ENCODE measurements around the gene TMOD2.

TMOD2 gene

DNA sequence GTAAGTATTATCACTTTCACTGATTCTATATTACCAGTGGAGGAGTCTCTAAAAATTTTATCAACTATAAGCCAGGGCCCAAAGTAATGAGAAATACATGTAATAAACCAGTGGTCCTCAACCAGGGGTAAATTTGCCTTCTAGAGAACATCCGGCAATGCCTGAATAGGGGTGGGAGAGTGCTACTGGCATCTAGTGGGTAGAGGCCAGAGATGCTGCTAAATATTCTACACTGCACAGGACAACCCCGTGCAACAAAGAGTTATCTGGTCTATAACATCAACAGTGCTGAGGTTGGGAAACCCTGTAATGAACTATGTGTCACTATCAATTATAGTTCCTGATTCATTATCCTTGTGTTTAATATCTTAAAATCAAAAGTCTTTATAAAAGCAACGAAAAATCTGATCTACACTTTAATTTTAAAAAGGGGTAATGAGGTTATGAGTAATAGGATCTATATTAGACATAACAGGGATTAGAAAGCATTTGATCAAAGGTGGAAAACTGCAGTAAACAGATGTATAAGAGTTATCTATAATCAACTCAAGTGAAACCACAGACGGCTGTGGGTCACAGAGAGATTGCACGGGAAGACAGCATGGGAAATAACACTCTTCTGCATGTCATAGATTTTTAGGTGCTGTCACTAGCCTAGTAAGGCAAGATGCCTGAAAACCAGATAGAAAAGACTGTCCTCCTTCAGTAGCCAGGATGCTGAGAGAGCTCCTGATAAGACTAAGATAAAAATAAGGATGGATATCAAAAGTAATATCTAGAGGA, 16.0 kb upstream of the TMOD2 start:
- FAIRE-seq (no peak), DNase-seq (ENCODE audit: low spot score) (no peak)

DNA sequence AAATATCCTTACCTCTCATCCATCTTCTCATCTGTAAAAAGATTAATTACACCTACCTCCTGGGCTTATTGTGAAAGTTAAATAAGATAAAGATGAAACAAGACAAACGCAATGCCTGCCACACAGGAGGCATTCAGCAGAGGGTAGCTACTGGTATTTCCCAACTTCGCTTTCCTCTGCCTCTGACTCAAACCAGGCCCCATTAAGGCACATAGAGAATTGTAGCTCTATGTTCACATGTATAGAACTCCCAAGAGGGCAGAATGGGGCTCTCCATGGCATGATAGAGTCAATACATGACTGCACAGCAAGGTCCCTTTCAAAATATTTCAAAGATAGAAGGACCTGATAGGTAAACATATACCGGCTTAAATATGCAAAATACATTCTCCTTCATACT, 15.3 kb upstream of the TMOD2 start:
- DNase-seq (ENCODE audit: low spot score): no peak
- FAIRE-seq: no peak

DNA sequence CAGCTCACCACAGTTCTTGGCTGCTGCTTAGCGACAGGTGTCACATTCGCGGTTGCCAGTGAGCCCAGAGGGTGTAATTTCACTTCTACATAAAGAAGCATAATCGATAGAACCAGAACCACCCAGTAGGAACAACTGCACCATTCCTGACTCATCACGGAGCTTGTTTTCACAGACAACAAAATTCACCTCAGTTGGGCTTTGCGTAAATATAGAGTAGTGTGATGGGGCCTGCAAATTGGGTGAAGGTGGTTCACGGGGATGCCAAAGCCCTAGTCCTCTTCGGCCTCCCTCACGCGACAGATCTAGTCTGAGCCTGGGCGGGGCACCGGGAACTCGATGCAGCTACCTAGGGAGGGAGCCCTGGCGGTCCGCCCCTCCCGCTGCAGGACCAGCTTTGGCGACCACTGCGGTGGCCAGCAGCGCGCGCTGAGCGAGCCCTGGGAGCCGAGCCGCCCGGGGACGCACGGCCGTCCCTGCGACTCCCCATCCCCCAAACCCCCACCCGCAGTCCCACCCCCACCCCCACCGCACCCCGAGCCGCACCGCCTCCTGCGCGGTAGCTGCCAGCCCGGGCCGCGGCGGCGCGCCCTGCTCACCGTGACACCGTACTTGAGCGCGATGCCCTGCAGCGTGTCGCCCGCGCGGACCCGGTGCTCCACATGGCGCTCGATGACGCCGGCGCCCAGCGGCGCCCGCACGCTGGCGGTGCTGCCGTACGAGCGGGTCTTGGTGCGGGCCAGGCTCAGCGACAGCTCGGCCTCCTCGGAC, 14.5 kb upstream of the TMOD2 start:
- DNase-seq (ENCODE audit: low spot score) (peak; percentile 10), FAIRE-seq (no peak)

DNA sequence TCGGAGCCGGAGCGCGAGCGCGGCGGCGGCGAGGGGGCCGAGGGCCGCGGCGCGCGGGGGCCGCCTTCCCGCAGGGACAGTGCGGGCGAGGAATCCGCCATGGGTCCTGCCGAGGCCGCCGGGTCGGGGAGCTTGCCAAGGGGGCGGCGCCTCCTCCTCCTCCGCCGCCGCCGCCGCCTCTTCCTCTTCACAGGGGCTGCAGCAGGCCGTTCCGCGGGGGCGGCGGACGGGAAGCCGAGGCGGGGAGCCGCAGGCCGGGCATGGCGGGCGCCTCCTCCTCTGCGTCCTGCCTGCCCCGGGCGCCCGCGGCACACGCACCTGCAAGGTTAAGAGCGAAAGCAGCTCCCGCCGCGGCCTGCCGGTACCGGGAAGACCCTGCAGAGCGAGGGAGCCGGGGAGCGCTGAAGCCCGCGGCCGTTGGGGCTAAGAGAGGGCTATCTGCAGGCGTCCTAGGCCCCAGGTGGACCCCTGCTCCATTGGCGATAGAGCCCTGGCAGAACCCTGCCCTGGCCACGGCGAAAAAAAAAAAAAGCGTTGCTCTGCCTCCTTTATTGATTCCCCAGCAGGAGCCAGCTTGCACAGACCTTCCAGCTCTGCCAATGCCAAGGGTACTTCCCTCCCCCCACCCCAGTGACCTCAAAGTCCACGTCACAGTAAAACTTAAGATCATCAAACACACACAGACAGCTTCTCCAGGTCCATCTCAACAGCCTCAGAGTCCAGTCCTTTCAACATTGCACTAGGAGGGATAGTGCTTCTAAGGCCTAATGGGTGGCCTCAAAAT, 13.7 kb upstream of the TMOD2 start, which contains the start of gene LYSMD2:
Gene LYSMD2, minus strand, starts transcription at position 134 of the 784 bp plus-strand sequence. Its CDS starts 33 bp downstream, at position 101.
- FAIRE-seq: no peak
- peak; percentile 12 for DNase-seq (ENCODE audit: low spot score)

DNA sequence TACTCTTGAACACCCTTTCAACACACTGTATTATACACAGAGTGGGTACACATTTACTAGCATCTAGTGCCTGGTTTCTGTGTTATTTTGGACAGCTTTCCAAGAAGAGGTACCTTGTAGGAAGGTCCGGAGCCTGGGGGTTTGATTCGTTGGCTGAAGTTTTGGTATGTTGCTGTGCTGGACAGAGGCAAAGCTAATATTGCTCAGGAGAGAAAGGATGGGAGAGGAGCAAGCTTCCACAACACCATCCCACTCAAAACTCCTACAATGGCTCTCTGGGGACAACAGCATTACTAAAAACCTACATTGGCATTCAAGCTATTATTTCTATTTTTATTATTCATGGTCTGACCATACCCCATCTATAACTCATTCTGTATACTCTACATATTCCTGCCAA, 12.8 kb upstream of the TMOD2 start:
- no peak for DNase-seq (ENCODE audit: low spot score)
- FAIRE-seq: no peak

DNA sequence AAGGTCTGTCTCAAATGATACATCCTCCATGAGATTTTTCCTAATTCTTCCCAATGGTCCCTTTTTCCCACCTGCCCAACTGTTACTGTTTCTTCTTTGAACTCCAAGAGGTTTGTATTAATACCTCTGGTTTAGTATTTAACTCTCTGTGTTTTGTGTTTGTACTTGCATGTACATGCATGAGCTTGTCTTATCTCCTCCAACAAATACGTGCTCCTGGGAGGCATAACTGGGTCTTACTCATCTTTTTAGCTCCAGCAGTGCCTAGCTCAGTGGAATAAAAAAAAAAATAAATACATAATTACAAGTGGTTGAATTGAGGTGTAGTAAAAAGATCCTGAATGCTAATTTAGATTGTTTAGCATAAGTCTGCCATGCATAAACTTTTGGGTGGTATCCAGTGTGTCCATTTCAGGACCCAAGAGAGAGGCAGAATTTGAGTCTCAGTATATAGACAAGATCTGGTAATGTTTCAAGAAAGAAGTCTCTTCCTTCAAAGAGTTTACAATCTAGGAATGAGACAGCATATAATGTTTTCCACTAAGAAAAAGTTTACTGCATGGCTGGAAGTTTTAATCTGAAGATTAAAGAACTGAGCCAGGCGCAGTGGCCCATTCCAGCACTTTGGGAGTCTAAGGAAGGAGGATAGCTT, 12.2 kb upstream of the TMOD2 start:
- FAIRE-seq (no peak), DNase-seq (ENCODE audit: low spot score) (no peak)

DNA sequence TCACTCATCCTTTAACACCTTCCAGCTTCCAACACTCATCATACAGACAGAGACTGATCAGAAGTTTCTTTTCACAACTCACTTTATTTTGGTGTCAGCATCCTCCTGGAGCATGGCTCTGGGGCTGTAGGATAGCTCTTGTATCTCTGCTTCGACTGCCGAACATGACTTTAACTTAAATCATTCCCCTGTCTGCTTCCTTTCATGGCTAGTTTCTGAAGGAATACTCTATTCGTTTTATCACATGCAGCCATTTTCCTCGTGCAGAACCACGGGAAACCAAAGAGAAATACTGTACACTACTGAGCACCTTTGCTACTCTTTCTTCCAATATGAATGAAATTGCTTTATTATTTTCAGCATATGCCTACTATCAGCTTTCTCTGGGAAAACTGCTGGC, 2.1 kb upstream of the TMOD2 start:
- DNase-seq (ENCODE audit: low spot score): no peak
- FAIRE-seq: no peak

DNA sequence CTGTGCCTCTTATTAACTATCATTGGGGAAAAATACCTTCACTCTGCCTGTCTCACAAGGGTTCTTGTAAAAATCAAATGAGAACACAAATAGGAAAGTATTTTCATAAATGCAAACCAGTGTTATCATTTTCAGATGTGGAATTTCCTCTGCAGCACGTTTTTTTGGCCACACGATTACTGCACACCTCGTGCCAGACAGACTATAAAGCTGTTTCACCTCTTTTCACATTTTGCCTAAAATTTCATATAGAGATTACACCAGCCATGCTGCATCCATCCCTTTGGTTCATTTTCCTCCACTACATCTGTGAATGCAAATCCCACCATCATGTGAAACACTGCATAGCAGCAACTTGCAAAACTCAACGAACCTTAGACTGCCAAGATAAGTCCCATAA, 1.2 kb upstream of the TMOD2 start:
- FAIRE-seq (no peak), DNase-seq (ENCODE audit: low spot score) (no peak)

DNA sequence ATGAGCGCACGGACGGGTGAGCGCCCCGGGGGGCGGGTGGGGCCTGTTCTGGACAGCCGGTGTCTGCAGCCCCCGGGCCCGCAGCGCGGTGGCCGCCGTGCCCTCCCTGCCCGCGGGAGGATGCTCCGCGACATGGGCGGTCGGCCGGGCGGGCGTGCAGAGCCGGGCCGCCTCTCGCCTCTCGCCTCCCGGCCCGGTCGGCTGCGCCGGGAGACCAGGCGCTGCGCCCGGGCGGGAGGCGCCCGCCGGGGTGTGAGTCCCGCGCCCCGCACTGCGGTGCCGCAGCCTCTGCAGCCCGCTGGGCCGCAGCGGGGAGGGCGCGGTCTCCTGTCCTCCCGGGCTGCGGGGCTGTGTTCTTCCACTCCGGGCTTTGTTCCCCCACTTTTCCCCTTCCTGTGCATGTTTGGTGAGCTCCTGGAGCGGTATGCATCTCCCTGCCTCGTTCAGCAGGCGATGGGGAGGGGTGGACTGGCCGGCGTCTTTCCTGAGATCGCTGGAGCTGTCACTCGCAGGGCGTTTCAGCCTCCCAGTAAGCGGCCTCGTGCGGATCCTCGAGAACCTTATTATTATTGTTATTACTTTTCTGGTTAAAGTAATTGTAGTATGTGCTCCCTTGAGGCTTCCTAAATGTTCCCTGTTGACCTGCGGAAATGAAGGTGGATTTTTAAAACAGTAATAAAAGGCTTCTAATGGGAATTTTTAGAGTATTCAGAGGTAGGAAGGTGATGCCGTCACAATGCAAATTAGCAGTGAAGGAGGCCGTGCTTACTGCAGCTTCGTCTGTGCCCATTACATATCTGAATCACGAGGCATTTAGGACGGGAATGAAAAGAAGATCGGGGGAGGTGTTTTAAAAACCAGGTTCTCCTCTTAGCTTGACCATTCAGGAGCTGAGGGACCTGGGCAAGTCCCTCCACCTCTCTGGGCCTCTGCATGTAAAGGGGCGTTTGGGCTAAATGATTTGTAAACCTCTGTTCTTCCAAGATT, 593 bp downstream of the TMOD2 start:
- no peak for DNase-seq (ENCODE audit: low spot score)
- no peak for FAIRE-seq

DNA sequence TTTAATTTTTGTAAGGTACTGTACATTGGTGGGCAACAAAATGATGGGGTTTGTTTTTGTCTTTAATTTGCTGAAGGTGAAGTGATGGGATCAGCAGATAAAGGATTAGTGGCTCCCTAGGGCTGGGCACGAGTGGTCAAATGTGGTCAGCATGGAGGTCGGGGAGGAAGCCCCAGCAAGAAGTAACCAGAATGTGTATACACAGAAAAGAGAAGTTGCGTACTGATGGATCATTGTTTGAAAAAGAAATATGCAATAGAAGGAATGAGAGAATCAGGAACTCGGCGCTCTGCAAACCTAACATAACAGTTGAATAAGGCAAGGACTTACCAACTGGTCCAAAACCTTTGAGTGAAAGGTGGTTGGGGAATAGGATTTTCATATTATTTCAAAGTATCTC, 1.5 kb downstream of the TMOD2 start:
- FAIRE-seq: no peak
- no peak for DNase-seq (ENCODE audit: low spot score)

DNA sequence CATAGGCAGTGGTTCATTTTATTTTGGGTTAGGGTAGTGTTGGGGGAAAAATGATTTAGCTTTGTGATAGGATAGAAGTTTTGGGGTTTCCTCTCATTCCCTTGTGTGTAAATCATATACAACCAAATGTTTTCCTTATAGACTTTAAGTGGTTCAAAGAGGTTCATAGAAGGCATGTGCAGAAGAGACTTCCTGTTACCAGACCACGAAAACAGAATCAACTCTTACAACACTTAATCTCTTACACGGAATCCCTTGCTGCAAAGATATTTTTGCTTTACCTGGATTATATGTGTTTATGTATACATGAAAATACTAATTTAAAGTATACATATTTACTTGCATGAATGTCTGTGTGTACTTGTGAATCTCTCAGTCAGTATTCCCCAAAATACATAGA, 2.9 kb downstream of the TMOD2 start:
- DNase-seq (ENCODE audit: low spot score): no peak
- FAIRE-seq: no peak

DNA sequence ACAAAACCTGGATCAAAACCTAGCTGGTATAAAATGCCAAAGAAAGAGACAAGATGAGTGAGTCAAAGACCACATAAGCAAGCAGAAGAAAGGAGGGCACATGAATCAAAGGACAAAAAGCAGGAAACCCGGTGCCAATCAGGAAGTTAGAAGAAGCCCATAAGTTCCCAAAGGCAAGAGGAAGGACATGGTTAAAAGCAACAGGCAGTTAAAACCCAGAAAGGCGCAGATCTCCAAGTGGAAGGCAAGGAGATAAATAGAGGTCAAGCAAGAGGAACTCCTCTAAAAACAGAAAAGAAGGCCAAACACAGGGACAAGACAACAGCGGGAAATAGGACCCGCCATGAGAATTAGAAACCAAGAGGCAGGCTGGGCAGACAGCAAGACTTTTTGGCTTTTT, 4.4 kb downstream of the TMOD2 start:
- no peak for DNase-seq (ENCODE audit: low spot score)
- no peak for FAIRE-seq

DNA sequence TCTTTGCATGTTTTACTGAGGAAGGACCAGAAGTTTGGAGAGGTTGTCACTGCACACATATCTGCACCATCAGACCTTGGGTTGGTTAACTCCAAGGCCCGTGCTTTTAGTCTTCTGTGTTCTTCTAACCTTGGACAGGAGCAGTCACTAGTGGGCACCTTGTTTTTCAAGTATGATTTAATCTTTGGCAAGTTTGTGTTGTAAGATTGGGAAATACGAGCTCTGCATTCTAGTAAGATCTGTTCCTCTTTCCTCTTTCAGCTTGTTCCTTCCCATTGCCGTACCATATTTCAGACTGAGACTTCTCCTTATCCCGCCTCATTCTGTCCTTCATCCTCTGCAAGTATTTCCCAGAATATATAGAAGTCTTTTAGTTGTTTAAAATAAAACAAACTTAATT, 5.1 kb downstream of the TMOD2 start:
- no peak for DNase-seq (ENCODE audit: low spot score)
- FAIRE-seq: no peak

DNA sequence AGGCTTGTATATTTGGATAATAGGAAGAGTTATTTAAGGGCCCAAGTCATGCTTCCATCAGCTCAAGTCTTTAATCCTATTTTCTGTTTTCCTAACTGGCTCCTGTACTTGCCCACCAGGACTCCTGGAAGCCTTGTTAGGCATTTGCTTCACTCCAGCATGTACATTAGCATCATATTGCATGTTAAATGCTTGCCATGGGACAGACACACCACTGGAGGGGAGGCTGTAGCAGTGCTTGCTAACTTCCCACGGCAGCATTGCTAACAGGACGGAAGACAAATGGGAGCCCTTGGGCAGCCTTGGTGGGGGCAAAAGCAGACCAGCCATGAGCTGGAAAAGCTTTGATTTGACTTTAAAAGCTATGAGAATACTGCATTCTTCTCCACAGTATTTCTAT, 6.1 kb downstream of the TMOD2 start:
- no peak for DNase-seq (ENCODE audit: low spot score)
- FAIRE-seq: no peak

DNA sequence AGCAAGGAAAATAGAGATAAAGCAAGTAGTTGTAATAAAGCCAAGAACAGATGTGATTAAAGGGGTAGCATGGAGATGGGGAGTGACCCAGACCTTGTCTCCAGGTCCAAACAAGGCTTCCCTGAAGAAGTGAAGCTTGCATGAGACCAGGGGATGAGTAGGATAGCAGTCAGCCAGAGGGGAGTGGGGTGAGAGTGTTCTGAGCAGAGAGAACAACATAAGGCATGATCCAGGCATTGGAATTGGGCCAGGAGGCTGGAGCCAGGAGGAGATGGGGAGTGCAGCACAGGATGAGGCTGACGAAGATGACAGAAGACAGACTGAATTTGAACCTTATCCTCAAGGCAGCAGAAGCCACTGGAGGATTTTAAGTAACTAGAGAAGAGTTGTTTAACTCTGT, 7.2 kb downstream of the TMOD2 start:
- no peak for FAIRE-seq
- no peak for DNase-seq (ENCODE audit: low spot score)

DNA sequence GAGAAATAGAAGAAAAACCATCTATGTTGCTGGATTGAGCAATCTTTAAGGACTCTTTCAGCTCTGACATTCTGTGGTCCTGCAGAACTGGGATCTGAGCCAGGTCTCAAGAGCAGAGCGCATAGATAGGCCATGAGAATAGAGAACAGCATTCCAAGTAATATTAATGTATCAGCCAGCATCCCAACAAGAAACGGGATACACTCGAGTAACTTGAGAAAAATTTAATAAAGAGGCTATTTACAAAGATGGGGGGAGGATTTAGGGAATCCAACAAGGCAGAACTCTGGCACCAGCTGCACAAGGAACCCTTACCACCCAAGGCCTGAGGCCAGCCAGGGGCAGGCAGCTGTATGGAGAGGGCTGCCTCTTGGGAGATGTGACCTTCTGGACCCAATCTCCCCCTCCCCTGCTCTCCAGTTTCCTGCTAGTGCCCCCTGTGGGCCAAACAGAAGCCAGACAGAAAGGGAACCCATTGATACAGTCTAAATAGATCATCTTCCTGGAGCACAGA, 8.2 kb downstream of the TMOD2 start:
- no peak for FAIRE-seq
- no peak for DNase-seq (ENCODE audit: low spot score)

DNA sequence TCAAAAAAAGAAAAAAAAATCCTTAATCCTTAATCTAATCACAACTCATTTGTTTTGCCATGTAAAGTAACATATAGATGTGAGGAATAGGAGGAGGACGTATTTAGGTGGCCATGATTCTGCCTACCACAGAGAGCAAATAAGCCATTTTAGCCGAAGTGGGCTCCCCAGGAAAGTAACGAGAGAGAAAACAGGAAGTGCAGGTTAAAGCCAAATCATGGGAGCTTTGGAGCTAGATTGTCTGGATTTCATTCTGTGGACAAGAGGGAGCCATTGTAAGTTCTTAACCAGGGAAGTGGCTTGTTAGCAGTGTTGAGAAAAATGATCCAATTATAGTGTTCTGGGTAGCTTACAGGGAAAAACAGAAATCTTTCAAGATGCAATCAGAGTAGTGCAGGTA, 9.4 kb downstream of the TMOD2 start:
- DNase-seq (ENCODE audit: low spot score) (no peak), FAIRE-seq (no peak)

DNA sequence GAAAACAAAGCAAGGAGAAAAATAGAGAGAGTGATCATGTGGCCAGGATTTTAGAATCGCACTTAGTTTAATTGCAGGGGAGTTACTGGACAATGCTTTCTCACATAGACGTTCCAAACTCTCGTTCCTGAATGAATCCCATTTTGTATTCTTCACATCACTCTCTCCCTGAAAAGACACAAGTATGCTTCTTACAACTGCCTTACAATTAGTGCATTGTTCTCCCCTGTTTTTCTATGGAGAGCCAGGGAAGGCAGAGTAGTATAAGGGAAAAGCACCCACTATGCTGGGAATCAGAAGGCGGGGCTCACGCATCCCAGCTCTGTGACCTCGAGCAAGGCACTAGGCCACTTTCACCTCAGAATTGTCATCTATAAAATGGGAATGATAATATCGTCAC, 14.4 kb downstream of the TMOD2 start:
- DNase-seq (ENCODE audit: low spot score): no peak
- FAIRE-seq: no peak

DNA sequence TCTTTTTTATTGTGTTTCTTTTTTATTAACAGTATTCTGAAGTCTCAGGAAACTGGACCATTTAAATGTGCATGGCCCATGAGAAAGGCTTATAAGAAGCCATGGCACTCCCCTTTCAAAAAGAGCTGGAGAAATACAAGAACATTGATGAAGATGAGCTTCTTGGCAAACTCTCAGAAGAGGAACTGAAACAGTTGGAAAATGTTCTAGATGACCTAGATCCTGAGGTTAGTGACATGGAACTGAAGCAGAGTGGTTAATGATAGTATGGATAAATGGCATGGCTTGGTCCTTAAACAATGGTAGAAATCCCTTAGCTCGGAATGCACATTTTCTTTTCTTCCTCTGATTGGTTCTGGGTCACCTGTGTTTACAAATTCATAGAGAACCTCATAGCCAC, 14.9 kb downstream of the TMOD2 start:
- FAIRE-seq (no peak), DNase-seq (ENCODE audit: low spot score) (no peak)

DNA sequence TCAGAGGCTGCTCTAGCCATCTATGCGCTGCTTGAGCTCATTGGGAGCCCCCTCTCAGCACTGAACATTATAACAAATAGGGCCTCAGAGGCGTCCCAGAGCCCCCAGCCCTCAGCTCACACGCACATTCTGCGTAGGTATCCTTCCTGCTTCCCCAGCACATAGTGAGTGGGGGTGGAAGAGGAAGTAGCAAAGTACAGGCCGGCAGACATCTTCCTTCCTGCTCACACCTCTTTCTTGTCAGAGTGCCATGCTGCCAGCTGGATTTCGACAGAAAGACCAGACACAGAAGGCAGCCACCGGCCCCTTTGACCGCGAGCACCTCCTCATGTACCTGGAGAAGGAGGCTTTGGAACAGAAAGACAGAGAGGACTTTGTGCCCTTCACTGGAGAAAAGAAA, 16.6 kb downstream of the TMOD2 start:
- FAIRE-seq (no peak), DNase-seq (ENCODE audit: low spot score) (no peak)
